Osteoblast (primary cell): ENCODE results near the gene SORBS2. TPM values are rescaled to one million over a fixed set of nuclear protein-coding genes. Genes with fewer than 3 reads are reported as not detected.

Experiments
- DNase-seq: peaks from one replicate; pipeline ENCODE4 v3.0.0; 2011; ENCODE audit warnings: low spot score, mixed read lengths; ENCODE audit not compliant: insufficient read length; ENCODE audit errors: missing footprints
- H2AFZ ChIP-seq: 2 replicates; pipeline ENCODE4 v1.6.0; 2011; ENCODE audit warnings: mild to moderate bottlenecking, low read length
- H3K27ac ChIP-seq: 2 replicates; pipeline ENCODE4 v1.5.1; 2011; ENCODE audit warnings: mild to moderate bottlenecking, low read depth, low read length, moderate library complexity
- H3K27me3 ChIP-seq: 2 replicates; pipeline ENCODE4 v1.6.0; 2012; ENCODE audit warnings: mild to moderate bottlenecking, control low read depth, inconsistent platforms, low read length, moderate library complexity; ENCODE audit not compliant: insufficient read depth
- H3K36me3 ChIP-seq: 2 replicates; pipeline ENCODE4 v1.5.1; 2011; ENCODE audit warnings: mild to moderate bottlenecking, low read length, control low read depth, moderate library complexity; ENCODE audit not compliant: insufficient read depth
- H3K4me1 ChIP-seq: 2 replicates; pipeline ENCODE4 v1.5.1; 2011; ENCODE audit warnings: mild to moderate bottlenecking, low read length, control low read depth, moderate library complexity; ENCODE audit not compliant: insufficient read depth
- H3K4me2 ChIP-seq: 2 replicates; pipeline ENCODE4 v1.6.0; 2011; ENCODE audit warnings: mild to moderate bottlenecking, low read length; ENCODE audit not compliant: insufficient read depth
- H3K4me3 ChIP-seq: fragments of 200-600 bp; sonication (generic); 3 replicates; pipeline ENCODE4 v1.5.1; 2012; ENCODE audit warnings: mild to moderate bottlenecking, low read length, inconsistent platforms; ENCODE audit not compliant: insufficient read depth
- H3K79me2 ChIP-seq: 2 replicates; pipeline ENCODE4 v1.6.0; 2012; ENCODE audit warnings: mild to moderate bottlenecking, low read length, control low read depth, inconsistent platforms; ENCODE audit not compliant: insufficient read depth
- H3K9me3 ChIP-seq: 2 replicates; pipeline ENCODE4 v1.5.1; 2011; ENCODE audit warnings: low read depth, low read length, control low read depth
- H4K20me1 ChIP-seq: 2 replicates; pipeline ENCODE4 v1.6.0; 2012; ENCODE audit warnings: mild to moderate bottlenecking, low read length, control low read depth; ENCODE audit not compliant: insufficient read depth
- total RNA-seq: library from RNA; depleted of rRNA; stranded (reverse); fragments of >200 nt; gene quantifications from 2 replicates; pipeline ENCODE4 v1.2.3, GENCODE V29; 2012
- TF ChIP-seq, protein P1 (sequence below): IDR thresholded peaks from 2 replicates; pipeline ENCODE4 v1.5.1; 2011; ENCODE audit warnings: mild to moderate bottlenecking, low read depth, low read length, moderate library complexity; ENCODE audit errors: extremely low read depth

Gene SORBS2
- total RNA-seq, 1 donor = 85.0 TPM

DNA sequence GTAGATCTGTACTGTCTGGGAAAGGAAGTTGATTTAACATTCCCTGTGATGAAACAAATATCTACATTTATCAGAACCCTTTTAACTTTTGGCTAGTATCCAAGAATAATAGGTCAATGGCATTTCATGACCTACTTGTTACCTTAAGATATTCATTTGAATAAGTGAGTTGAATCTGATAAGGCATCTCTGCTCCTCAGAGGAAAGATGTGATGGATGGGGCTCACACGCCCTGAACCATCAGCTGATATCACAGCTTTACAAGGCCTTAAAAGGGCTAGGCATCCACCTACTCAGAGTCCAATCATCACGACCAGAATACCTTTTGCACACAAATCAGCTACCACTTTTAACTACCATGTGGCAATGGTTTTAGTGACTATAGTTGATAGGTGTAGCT is 186.5 kb downstream of the SORBS2 start:
- TF ChIP-seq, protein P1, sequence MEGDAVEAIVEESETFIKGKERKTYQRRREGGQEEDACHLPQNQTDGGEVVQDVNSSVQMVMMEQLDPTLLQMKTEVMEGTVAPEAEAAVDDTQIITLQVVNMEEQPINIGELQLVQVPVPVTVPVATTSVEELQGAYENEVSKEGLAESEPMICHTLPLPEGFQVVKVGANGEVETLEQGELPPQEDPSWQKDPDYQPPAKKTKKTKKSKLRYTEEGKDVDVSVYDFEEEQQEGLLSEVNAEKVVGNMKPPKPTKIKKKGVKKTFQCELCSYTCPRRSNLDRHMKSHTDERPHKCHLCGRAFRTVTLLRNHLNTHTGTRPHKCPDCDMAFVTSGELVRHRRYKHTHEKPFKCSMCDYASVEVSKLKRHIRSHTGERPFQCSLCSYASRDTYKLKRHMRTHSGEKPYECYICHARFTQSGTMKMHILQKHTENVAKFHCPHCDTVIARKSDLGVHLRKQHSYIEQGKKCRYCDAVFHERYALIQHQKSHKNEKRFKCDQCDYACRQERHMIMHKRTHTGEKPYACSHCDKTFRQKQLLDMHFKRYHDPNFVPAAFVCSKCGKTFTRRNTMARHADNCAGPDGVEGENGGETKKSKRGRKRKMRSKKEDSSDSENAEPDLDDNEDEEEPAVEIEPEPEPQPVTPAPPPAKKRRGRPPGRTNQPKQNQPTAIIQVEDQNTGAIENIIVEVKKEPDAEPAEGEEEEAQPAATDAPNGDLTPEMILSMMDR = no peak
- no peak for DNase-seq
- Histone ChIP-seq H3K27ac (no peak overlapping the region), H4K20me1 (no peaks in the 10 kb centered on the region), H3K36me3 (peaks cover 10% of the 10 kb centered on the region), H3K4me3 (no peak overlapping the region), H3K9me3 (no peaks in the 10 kb centered on the region), H3K79me2 (no peaks in the 10 kb centered on the region), H2AFZ (no peak overlapping the region), H3K27me3 (no peaks in the 10 kb centered on the region), H3K4me1 (no peaks in the 10 kb centered on the region), H3K4me2 (no peak overlapping the region)

DNA sequence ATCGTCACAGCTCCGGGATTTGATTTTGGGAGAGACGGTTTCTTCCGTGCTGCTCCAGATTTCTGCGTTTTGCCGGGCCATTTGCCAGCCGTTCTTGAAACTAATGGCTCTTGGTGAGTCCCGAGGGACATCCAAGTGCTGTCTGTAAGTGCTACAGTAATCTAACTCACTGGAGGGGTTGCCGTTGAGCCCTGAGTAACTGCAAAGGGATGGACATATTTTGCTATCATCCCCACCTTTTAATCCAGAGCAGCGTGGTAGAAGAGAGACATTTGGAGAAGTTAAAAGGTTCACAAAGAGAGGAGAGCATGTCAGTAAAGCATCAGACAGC is 187.8 kb downstream of the SORBS2 start:
- Histone ChIP-seq H3K9me3 (no peaks in the 10 kb centered on the region), H3K27ac (no peak overlapping the region), H3K4me3 (no peak overlapping the region), H3K27me3 (no peaks in the 10 kb centered on the region), H3K4me2 (no peak overlapping the region), H2AFZ (no peak overlapping the region), H3K4me1 (no peaks in the 10 kb centered on the region), H3K36me3 (peaks cover 10% of the 10 kb centered on the region), H3K79me2 (no peaks in the 10 kb centered on the region), H4K20me1 (no peaks in the 10 kb centered on the region)
- TF ChIP-seq, protein P1 = no peak
- peak; percentile 70 for DNase-seq

DNA sequence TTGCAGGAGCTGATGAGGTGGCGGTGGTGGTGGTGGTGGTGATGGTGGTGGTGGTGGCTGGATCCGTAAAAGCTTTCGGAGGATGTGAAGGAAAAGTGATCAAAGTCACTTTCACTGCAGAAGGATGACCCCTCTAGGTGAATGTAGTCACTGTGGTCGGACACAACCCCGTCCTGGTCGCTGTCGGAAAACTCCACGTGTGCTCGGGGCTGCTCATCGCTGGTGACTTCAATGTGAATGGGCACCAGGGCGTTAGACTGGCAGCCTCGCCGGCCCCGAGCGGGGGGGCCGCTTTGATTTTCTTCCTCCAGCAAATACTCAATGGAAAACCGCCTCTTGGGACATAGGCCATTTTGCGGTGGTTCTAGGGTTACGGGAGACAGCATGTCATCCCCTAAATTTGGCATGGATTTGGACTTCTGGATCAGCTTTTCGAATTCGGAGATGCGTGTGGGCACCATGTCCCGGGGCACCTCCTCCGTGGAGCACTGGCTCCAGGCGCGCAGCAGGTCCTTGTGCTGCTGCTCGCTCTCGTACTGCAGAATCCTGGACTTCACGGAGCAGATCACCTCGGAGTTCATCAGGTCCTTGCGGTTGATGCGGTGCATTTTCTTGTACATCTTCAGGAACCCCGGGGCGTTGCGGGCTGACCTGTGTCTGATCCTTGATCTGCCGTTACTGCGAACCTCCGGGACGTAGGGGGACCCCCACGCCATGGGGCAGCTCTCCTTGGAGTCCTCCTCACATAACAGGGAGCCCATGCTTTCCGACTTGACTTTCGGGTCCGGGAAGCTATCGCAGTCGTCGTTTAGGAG is 188.3 kb downstream of the SORBS2 start:
- no peaks in the 10 kb centered on the region for H3K4me1 ChIP-seq
- H3K79me2 ChIP-seq = no peaks in the 10 kb centered on the region
- no peaks in the 10 kb centered on the region for H3K27me3 ChIP-seq
- DNase-seq = peak; percentile 41
- no peak overlapping the region for H3K4me2 ChIP-seq
- no peak overlapping the region for H3K4me3 ChIP-seq
- no peak overlapping the region for H2AFZ ChIP-seq
- no peaks in the 10 kb centered on the region for H3K9me3 ChIP-seq
- no peaks in the 10 kb centered on the region for H4K20me1 ChIP-seq
- TF ChIP-seq, protein P1 = no peak
- peaks cover 10% of the 10 kb centered on the region for H3K36me3 ChIP-seq
- H3K27ac ChIP-seq = no peak overlapping the region

DNA sequence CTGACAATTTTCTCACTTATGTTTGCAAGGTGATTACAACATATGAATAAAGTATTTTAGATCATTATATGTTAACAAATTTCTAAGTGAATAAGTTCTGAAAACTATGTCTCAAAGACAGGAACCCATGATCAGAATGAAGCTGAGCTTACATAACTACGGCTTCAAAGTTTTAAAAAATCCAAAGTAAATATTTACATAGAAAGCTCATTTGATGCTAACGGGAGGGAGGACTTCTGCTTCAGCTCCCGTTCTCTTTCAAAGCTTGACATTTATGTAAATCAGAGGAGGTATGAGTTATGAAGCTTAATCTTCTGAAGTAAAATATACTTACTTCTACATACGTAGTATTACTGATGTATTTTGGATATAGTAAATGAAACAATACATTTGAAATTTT is 203.8 kb downstream of the SORBS2 start:
- DNase-seq = no peak

More for the DNA sequence above, 203.8 kb downstream of the SORBS2 start:
- no peaks in the 10 kb centered on the region for H3K4me1 ChIP-seq
- H4K20me1 ChIP-seq = no peaks in the 10 kb centered on the region
- H3K4me3 ChIP-seq = no peak overlapping the region
- no peak overlapping the region for H3K27ac ChIP-seq
- no peaks in the 10 kb centered on the region for H3K9me3 ChIP-seq
- no peak overlapping the region for H3K4me2 ChIP-seq
- H2AFZ ChIP-seq = no peak overlapping the region
- no peaks in the 10 kb centered on the region for H3K27me3 ChIP-seq
- TF ChIP-seq, protein P1 = no peak
- no peaks in the 10 kb centered on the region for H3K79me2 ChIP-seq
- H3K36me3 ChIP-seq = no peaks in the 10 kb centered on the region
